ENCODE data around the gene MATN3.

MATN3 gene

DNA sequence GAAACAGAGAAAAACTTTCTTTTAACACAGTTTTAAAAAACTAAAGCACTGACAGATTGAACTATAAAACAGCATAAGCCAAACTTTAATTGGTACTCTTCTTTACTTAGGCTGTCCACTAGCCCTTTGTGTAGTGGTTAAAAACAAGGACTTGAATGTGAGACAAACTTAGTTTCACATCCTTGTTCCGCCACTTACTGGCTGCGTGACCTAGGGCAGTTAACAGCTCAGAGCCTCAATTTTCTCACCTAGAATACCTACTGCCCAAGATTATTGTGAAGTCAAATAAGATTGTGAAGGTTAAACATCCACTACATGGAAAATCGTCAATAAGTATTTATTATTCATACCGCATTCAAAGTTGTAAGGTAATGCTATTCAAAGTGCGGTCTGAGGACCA, 24.5 kb downstream of the MATN3 start:
- Histone ChIP-seq H3K9me3 (ENCODE audit: insufficient read depth, low read length) (no peaks in the 10 kb centered on the region), H3K36me3 (replicated peaks; ENCODE audit: low read depth, low read length) (no peaks in the 10 kb centered on the region), H3K4me3 (ENCODE audit: low read length) (peak overlapping the region; percentile 12; the same call in 1 of the 2 replicates), H3K9ac (ENCODE audit: low read length) (no peak overlapping the region), H3K79me2 (ENCODE audit: low read length) (peaks cover 9% of the 10 kb centered on the region; the same call in 1 of the 2 replicates), H4K20me1 (ENCODE audit: insufficient read depth, low read length) (no peaks in the 10 kb centered on the region), H3K4me1 (ENCODE audit: low read length) (peaks cover 19% of the 10 kb centered on the region), H2AFZ (ENCODE audit: low read depth, low read length) (no peak overlapping the region), H3K27ac (ENCODE audit: low read length) (no peak overlapping the region), H3K4me2 (ENCODE audit: low read length) (peak overlapping the region; percentile 85), H3K27me3 (ENCODE audit: low read depth, low read length) (no peaks in the 10 kb centered on the region; the same call in 1 of the 2 replicates)
- TF ChIP-seq EZH2phosphoT487 (IDR thresholded peaks at IDR 0.05; ENCODE audit: low read depth), result no peak
- TF ChIP-seq, protein P1, sequence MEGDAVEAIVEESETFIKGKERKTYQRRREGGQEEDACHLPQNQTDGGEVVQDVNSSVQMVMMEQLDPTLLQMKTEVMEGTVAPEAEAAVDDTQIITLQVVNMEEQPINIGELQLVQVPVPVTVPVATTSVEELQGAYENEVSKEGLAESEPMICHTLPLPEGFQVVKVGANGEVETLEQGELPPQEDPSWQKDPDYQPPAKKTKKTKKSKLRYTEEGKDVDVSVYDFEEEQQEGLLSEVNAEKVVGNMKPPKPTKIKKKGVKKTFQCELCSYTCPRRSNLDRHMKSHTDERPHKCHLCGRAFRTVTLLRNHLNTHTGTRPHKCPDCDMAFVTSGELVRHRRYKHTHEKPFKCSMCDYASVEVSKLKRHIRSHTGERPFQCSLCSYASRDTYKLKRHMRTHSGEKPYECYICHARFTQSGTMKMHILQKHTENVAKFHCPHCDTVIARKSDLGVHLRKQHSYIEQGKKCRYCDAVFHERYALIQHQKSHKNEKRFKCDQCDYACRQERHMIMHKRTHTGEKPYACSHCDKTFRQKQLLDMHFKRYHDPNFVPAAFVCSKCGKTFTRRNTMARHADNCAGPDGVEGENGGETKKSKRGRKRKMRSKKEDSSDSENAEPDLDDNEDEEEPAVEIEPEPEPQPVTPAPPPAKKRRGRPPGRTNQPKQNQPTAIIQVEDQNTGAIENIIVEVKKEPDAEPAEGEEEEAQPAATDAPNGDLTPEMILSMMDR (IDR thresholded peaks at IDR 0.05; ENCODE audit: low read depth, low read length), result no peak

DNA sequence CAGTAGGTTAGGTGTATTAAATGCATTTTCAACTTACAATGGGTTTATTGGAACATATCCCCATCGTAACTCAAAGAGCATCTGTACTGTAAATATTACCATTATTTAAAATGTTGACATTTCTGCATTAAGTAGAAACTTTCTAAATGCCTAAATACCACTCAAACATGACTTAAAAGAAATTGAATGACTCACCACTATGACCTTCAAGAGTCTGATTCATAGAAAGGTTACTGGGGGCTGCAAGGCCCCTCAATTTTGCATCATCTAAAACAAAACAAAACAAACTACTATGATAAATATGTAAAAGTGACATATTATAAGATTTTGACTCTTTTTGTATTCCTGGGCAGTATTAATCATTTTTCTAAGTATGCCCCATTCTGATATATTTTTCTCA, 30.2 kb downstream of the MATN3 start:
- no peaks in the 10 kb centered on the region for H3K4me1 ChIP-seq (ENCODE audit: low read length)

DNA sequence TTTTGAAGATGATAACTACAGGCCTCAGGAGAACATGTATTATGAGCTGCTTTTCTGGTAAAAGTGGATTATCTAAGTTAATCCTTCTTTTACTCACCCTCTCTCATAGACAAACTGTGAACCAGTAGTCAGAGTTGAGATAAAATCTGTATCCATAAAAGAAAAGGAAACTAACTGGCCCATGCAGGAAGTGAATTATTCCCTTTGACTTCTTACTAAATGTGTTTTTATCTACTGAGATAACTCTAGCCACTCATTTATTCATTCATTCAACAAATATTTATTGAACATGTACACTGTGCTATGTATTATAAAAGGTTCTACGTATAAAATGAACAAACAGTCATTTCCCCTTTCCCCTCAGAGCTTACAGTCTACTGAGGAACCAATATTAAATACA, 32.5 kb downstream of the MATN3 start:
- Histone ChIP-seq H3K9ac (ENCODE audit: low read length) (no peak overlapping the region), H3K27me3 (ENCODE audit: low read depth, low read length) (no peaks in the 10 kb centered on the region), H3K36me3 (replicated peaks; ENCODE audit: low read depth, low read length) (peaks cover 4% of the 10 kb centered on the region), H3K27ac (ENCODE audit: low read length) (no peak overlapping the region), H3K4me1 (ENCODE audit: low read length) (no peaks in the 10 kb centered on the region), H3K79me2 (ENCODE audit: low read length) (no peaks in the 10 kb centered on the region), H2AFZ (ENCODE audit: low read depth, low read length) (no peak overlapping the region), H3K4me2 (ENCODE audit: low read length) (no peak overlapping the region), H4K20me1 (ENCODE audit: insufficient read depth, low read length) (no peaks in the 10 kb centered on the region), H3K9me3 (ENCODE audit: insufficient read depth, low read length) (no peaks in the 10 kb centered on the region), H3K4me3 (ENCODE audit: low read length) (no peak overlapping the region)
- no peak for TF ChIP-seq EZH2phosphoT487 (IDR thresholded peaks at IDR 0.05; ENCODE audit: low read depth)
- TF ChIP-seq, protein P1 (IDR thresholded peaks at IDR 0.05; ENCODE audit: low read depth, low read length), result no peak

More for the DNA sequence above, 30.2 kb downstream of the MATN3 start:
- H3K4me3 ChIP-seq (ENCODE audit: low read length), result no peak overlapping the region
- no peak overlapping the region for H2AFZ ChIP-seq (ENCODE audit: low read depth, low read length)
- no peaks in the 10 kb centered on the region for H4K20me1 ChIP-seq (ENCODE audit: insufficient read depth, low read length)
- H3K27ac ChIP-seq (ENCODE audit: low read length), result no peak overlapping the region
- no peaks in the 10 kb centered on the region for H3K79me2 ChIP-seq (ENCODE audit: low read length)
- H3K4me2 ChIP-seq (ENCODE audit: low read length), result no peak overlapping the region
- H3K9ac ChIP-seq (ENCODE audit: low read length), result no peak overlapping the region
- no peaks in the 10 kb centered on the region for H3K9me3 ChIP-seq (ENCODE audit: insufficient read depth, low read length)
- H3K36me3 ChIP-seq (replicated peaks; ENCODE audit: low read depth, low read length), result peaks cover 4% of the 10 kb centered on the region
- TF ChIP-seq, protein P1 (IDR thresholded peaks at IDR 0.05; ENCODE audit: low read depth, low read length), result no peak
- no peak for TF ChIP-seq EZH2phosphoT487 (IDR thresholded peaks at IDR 0.05; ENCODE audit: low read depth)
- H3K27me3 ChIP-seq (ENCODE audit: low read depth, low read length), result no peaks in the 10 kb centered on the region

DNA sequence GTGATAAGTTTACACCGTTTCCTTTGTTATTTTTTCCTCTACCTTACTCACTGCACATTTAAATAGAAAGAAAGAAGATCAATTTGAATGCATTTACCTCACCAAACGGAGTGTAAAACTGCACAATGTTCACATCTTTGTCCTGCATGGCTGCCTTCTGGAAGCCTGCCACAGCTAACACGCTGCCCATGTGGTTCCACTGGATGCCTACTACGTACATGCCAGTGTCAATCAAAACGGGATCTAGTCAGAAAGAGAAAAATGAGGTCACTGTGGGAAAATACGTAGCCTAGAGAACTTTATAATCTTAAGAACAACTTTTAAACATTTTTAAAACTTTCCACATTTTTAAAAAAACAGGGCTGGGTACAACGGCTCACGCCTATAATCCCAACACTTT, 39.0 kb downstream of the MATN3 start:
- Histone ChIP-seq H3K4me3 (ENCODE audit: low read length) (no peak overlapping the region), H3K27me3 (ENCODE audit: low read depth, low read length) (no peaks in the 10 kb centered on the region), H3K4me1 (ENCODE audit: low read length) (no peaks in the 10 kb centered on the region), H3K79me2 (ENCODE audit: low read length) (no peaks in the 10 kb centered on the region), H4K20me1 (ENCODE audit: insufficient read depth, low read length) (no peaks in the 10 kb centered on the region), H3K27ac (ENCODE audit: low read length) (no peak overlapping the region), H3K36me3 (replicated peaks; ENCODE audit: low read depth, low read length) (peaks cover 2% of the 10 kb centered on the region), H3K9ac (ENCODE audit: low read length) (no peak overlapping the region), H2AFZ (ENCODE audit: low read depth, low read length) (no peak overlapping the region), H3K4me2 (ENCODE audit: low read length) (no peak overlapping the region), H3K9me3 (ENCODE audit: insufficient read depth, low read length) (no peaks in the 10 kb centered on the region)
- no peak for TF ChIP-seq EZH2phosphoT487 (IDR thresholded peaks at IDR 0.05; ENCODE audit: low read depth)
- TF ChIP-seq, protein P1 (IDR thresholded peaks at IDR 0.05; ENCODE audit: low read depth, low read length), result no peak

Data from OCI-LY3 (cell line).